T-helper 1 cell treated with Interleukin-12 subunit alpha and Interleukin-12 subunit beta and Interleukin-4 antibody, amounts not matched to agents 30 μg/mL and 1 μg/mL, for 36 hours (primary cell): ENCODE data around the gene ASIP.
"Not testable (repeated sequence)": the region's sequence is repeated elsewhere in the genome, so short reads cannot be mapped to it uniquely, and the experiment has no call there.

ENCODE experiments used
- H3K27ac Mint-ChIP-seq: one replicate; pipeline ENCODE4 v1.8.0; 2021; ENCODE audit warnings: mild to moderate bottlenecking, mixed read lengths
- H3K27me3 Mint-ChIP-seq: one replicate; pipeline ENCODE4 v1.8.0; 2021; ENCODE audit warnings: low read depth, mixed read lengths
- H3K36me3 Mint-ChIP-seq: one replicate; pipeline ENCODE4 v1.8.0; 2021; ENCODE audit warnings: low read depth, mixed read lengths
- H3K4me1 Mint-ChIP-seq: one replicate; pipeline ENCODE4 v1.8.0; 2021; ENCODE audit warnings: low read depth, mixed read lengths
- H3K4me3 Mint-ChIP-seq: one replicate; pipeline ENCODE4 v1.8.0; 2021; ENCODE audit warnings: mild to moderate bottlenecking, moderate library complexity, mixed read lengths
- H3K9me3 Mint-ChIP-seq: one replicate; pipeline ENCODE4 v1.8.0; 2021; ENCODE audit warnings: mixed read lengths

Gene ASIP

DNA sequence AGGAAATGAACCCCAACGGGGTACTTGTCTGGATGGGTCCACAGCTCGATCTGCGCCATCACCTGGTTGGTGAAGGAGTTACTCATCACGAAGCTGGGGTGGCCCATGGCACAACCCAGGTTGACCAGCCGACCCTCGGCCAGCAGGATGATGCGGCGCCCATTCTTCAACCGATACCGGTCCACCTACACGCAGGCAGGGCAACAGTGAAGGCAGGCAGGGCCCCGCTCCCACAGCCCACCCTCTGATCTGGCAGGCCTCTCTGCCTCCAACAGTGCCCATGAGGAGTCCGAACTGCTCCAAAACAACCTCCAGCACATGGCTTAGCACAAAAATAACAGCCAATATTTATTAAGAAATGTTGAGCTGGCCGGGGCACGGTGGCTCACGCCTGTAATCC, 44.2 kb downstream of the ASIP start:
- no peaks in the 10 kb centered on the region for H3K9me3 Mint-ChIP-seq
- H3K4me1 Mint-ChIP-seq: no peaks in the 10 kb centered on the region
- H3K27ac Mint-ChIP-seq: no peak overlapping the region
- no peak overlapping the region for H3K4me3 Mint-ChIP-seq
- peaks cover 18% of the 10 kb centered on the region for H3K36me3 Mint-ChIP-seq
- no peaks in the 10 kb centered on the region for H3K27me3 Mint-ChIP-seq

DNA sequence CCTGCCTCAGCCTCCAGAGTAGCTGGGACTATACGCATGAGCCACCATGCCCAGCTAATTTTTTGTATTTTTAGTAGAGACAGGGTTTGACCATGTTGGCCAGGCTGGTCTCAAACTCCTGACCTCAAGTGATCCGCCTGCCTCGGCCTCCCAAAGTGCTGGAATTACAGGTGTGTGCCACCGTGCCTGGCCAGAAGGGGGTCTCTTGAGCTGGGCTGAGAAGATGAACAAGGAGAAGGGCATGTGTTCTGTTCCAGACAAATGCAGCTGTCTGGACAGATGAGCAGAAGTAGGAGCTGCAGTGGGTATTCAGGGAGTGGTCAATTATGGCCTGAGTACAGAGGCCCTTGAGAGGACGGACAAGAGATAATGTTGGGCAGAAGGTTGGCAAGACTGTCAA, 46.3 kb downstream of the ASIP start:
- not testable (repeated sequence) for H3K9me3 Mint-ChIP-seq, H3K27me3 Mint-ChIP-seq, H3K4me3 Mint-ChIP-seq, H3K27ac Mint-ChIP-seq, H3K4me1 Mint-ChIP-seq
- H3K36me3 Mint-ChIP-seq: peaks cover 25% of the 10 kb centered on the region

DNA sequence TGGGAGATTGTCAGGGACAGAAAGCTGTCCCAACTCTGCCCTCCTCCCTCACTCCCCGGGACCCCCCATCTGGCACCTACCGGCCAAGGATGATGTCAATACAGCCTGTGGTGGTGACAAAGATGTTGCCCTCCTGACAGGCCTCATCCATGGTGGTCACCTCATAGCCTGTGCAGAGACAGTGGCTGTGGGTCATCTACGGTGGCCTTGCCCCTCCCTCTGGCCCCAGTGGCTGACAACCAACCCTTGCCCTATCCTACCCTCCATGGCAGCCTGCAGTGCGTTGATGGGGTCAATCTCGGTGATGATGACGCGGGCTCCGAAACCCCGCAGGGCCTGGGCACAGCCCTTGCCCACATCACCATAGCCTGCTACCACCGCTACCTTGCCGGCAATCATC, 49.2 kb downstream of the ASIP start:
- Mint-ChIP-seq H3K27ac (no peak overlapping the region), H3K27me3 (no peaks in the 10 kb centered on the region), H3K36me3 (peaks cover 21% of the 10 kb centered on the region), H3K4me3 (no peak overlapping the region), H3K9me3 (no peaks in the 10 kb centered on the region), H3K4me1 (no peaks in the 10 kb centered on the region)

DNA sequence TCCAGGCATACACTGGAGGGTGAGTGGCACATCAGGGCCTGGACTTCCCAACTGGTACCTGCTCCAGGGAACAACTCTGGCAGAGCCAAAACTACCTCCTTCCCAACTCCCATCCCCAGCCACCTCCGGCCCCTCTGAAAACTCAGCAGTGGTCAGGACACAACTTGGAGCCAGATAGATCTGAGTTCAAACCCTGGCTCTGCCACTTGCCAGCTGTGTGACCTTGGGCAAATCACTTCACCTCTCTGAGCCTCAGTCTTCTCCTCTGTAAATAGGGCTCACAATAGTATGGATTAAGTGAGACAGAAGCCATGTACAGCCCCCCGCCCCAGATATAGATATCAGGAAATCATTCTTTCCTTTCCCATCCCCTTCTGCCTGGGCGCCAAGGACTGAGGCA, 51.3 kb downstream of the ASIP start:
- H3K27ac Mint-ChIP-seq: peak overlapping the region; percentile 15
- H3K9me3 Mint-ChIP-seq: no peaks in the 10 kb centered on the region
- no peaks in the 10 kb centered on the region for H3K4me1 Mint-ChIP-seq
- H3K4me3 Mint-ChIP-seq: no peak overlapping the region
- peaks cover 21% of the 10 kb centered on the region for H3K36me3 Mint-ChIP-seq
- no peaks in the 10 kb centered on the region for H3K27me3 Mint-ChIP-seq

DNA sequence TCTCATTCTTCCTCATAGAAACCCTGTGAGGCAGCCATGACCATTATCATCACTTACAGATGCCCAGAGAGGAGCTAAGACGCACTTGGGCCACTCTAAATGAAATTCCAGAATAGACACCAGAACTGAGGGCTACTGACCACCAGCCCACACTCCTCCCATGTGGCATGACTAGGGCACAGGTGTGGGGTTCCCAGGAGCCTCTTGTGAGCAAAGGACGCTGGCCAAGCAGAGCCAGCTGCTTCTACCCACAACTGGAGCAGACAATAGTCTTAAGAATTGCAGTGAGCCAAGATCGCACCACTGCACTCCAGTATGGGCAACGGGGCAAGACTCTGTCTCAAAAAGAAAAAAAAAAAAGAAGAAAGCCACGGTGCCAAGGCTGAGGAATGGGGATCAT, 51.9 kb downstream of the ASIP start:
- Mint-ChIP-seq H3K4me1 (no peaks in the 10 kb centered on the region), H3K36me3 (peaks cover 20% of the 10 kb centered on the region), H3K27ac (no peak overlapping the region), H3K27me3 (no peaks in the 10 kb centered on the region), H3K4me3 (no peak overlapping the region), H3K9me3 (no peaks in the 10 kb centered on the region)

DNA sequence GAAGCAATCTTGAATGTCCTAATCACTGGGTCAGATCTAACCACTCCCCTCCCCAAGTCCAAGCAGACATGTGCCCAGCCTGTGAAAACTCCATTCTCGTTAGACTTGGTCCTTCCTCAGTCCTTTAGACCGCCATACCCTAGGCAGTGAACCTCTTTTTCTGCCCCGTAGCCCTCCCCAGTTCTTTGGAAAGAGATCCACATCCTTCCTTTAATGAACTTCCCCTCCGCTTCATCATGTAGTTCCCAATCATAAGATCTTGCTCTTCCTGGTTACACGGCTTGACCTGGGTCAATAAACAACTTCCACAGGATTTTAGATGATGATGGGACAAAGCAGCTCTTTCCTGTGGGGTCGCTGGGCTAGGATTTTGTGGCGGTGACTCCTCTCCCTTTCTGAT, 52.4 kb downstream of the ASIP start:
- Mint-ChIP-seq H3K4me3 (no peak overlapping the region), H3K27me3 (no peaks in the 10 kb centered on the region), H3K27ac (no peak overlapping the region), H3K36me3 (peaks cover 20% of the 10 kb centered on the region), H3K4me1 (no peaks in the 10 kb centered on the region), H3K9me3 (no peaks in the 10 kb centered on the region)

DNA sequence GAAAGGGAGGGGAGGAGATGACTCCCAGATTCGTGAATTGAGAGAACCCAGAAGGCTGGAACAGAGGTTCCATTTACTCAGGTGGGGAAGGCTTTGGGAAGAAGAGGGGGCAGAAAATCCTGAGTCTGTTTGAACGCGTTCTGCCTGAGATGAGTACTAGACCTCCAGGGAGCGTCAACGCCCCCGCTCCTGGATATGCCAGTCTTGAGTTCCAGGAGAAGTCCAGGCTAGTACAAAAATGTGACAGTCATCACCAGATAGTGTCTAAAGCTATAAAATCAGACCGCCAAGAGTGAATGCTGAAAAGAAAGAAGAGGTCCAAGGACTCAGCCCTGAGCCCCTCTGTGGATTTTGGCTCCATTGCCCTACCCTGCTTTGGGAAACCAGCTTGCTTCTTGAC, 53.3 kb downstream of the ASIP start:
- no peaks in the 10 kb centered on the region for H3K4me1 Mint-ChIP-seq
- H3K27me3 Mint-ChIP-seq: no peaks in the 10 kb centered on the region
- no peak overlapping the region for H3K27ac Mint-ChIP-seq
- H3K4me3 Mint-ChIP-seq: no peak overlapping the region
- H3K36me3 Mint-ChIP-seq: peaks cover 20% of the 10 kb centered on the region
- H3K9me3 Mint-ChIP-seq: no peaks in the 10 kb centered on the region

DNA sequence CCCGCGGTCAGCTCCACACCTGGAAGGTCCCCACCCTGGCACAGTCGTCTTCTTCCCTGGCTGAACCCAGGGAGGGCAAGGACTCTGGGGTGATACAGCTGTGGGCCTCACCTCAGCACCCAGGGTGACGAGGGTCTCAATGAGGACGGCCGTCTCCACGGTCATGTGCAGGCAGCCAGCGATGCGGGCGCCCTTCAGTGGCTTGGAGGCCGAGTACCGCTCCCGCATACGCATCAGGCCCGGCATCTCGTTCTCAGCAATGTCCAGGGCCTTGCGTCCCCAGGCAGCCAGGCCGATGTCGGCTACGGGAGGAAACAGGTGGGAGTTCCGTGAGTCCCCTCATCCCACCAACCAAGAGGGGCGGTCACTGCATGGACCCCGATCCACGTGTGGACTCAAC, 54.1 kb downstream of the ASIP start:
- Mint-ChIP-seq H3K4me1 (no peaks in the 10 kb centered on the region), H3K9me3 (no peaks in the 10 kb centered on the region), H3K27me3 (no peaks in the 10 kb centered on the region), H3K27ac (no peak overlapping the region), H3K4me3 (no peak overlapping the region), H3K36me3 (peaks cover 14% of the 10 kb centered on the region)

DNA sequence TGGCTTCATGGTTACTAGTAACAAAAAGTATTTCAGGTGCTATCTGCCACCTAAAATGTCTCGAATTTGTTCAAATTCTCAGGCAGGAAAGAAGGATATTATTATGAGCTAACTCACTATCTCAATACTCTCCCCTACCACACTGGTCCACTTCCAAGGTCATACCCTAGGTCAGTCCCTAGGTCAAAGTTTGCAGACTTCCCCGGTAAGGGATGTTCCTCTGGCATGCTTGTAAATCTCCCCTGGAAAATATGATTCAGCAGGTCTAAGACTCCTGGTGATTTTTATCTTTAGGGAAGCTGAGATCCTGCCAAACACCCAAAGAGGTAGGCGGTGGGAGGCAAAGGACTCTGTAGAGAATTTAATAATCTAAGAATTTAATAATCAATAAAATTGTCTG, 55.2 kb downstream of the ASIP start:
- H3K4me3 Mint-ChIP-seq: no peak overlapping the region
- H3K9me3 Mint-ChIP-seq: no peaks in the 10 kb centered on the region
- peaks cover 6% of the 10 kb centered on the region for H3K4me1 Mint-ChIP-seq
- H3K27me3 Mint-ChIP-seq: no peaks in the 10 kb centered on the region
- H3K27ac Mint-ChIP-seq: no peak overlapping the region
- H3K36me3 Mint-ChIP-seq: peaks cover 6% of the 10 kb centered on the region

DNA sequence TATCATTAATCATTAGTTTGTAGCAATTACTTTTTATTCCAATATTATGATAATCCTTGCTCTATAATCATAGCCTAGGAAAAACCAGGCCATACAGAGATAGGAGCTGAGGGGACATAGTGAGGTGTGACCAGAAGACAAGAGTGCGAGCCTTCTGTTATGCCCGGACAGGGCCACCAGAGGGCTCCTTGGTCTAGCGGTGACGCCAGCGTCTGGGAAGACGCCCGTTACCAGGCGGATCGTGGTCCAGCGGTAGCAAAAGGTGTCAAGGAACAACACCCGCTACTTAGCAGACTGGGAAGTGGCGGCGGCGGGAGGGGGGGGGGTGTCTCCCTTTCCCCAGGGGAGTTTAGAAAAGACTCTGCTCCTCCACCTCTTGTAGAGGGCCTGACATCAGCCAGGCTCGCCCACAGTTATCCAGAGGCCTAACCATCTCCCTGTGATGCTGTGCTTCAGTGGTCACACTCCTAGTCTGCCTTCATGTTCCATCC, 57.1 kb downstream of the ASIP start:
- H3K9me3 Mint-ChIP-seq, H3K27ac Mint-ChIP-seq, H3K4me3 Mint-ChIP-seq, H3K27me3 Mint-ChIP-seq, H3K36me3 Mint-ChIP-seq: not testable (repeated sequence)
- peaks cover 15% of the 10 kb centered on the region for H3K4me1 Mint-ChIP-seq

DNA sequence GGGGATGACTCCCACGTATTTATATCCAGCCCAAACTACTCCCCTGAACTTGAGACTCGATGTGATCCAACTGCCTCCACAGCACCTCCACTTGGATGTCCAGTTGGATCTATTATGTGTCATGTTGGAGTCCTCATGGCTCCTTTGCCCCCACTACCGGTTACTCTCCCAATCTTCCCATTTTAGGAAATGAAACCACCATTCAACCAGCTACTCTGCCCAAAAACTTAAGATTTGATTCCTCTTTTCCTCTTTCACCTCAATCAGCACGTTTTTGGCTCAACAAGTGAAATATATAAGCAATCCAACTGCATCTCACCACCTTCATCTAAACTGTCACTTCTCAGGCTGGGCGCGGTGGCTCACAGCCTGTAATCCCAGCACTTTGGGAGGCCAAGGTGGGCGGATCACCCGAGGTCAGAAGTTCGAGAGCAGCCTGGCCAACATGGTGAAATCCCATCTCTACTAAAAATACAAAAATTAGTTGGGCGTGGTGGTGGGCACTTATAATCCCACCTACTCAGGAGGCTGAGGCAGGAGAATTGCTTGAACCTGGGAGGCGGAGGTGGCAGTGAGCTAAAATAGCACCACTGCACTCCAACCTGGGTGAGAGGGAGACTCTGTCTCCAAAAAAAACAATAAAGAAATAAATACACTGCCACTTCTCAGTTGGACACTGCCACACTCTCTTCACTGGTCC, 58.5 kb downstream of the ASIP start:
- Mint-ChIP-seq H3K36me3 (no peaks in the 10 kb centered on the region), H3K27me3 (no peaks in the 10 kb centered on the region), H3K4me3 (no peak overlapping the region), H3K27ac (no peak overlapping the region), H3K9me3 (no peaks in the 10 kb centered on the region), H3K4me1 (peaks cover 19% of the 10 kb centered on the region)

DNA sequence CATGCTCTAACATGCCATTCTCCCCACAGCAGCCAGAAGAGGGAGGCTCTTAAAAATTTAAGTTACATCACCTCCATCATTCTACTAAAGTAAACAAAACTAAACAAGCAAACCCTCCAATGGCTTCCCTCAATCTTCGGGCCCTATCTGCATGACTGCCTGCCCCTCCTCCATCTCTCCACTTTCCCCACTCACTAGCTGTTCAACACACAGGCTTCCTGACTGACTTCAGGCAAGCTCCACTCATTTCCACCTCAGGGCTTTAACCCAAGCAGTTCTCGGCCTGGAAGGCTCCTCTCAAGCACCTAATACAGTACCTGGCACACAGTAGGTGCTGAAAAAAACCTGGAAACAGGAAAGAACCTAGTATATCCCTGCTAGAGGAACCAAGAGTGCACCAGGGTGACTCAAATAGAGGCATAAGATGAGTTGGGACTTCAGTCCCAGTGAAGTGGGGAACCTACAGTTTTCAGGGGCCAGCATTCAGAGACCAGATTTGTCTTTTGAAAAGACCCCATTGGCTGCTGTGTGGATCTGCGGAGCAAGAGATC, 59.1 kb downstream of the ASIP start:
- H3K36me3 Mint-ChIP-seq: no peaks in the 10 kb centered on the region
- H3K9me3 Mint-ChIP-seq: no peaks in the 10 kb centered on the region
- no peak overlapping the region for H3K4me3 Mint-ChIP-seq
- H3K27me3 Mint-ChIP-seq: no peaks in the 10 kb centered on the region
- no peak overlapping the region for H3K27ac Mint-ChIP-seq
- peaks cover 19% of the 10 kb centered on the region for H3K4me1 Mint-ChIP-seq

DNA sequence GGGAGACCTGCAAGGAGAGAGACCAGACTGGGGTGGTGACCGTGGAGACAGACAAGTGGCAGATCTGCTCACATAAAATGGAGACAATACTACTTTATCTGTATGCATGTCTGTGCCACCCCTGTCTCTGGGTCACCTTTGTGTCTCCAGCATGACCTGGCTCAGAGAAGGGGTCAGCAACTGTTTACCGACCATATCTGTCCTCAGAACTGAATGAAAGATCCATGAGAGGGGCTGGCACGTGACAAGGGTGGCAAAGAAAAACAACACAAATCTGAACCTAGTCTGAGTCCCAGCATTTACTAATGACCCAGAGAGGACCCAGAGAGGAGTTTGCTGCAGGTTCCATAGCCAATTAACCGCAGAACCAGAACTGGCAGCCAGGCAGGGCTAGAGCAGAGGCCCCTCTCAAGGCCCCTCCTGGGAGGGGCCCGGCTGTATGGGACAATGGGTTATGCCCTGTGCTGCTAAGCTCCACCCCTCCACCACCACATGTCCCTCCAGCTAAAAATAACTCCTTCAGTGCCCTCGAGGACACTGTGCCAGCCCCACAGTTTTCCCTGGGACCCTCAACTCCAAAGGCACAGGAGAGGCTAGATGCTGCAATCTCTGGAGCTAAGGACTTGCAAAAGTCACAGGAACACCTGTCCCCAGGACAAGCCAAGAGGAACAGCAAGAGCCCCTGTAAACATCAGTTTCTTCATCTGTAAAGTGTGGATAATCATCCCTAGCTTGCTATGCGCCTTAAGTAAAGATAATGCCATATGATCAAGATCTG, 59.8 kb downstream of the ASIP start:
- no peaks in the 10 kb centered on the region for H3K36me3 Mint-ChIP-seq
- no peaks in the 10 kb centered on the region for H3K9me3 Mint-ChIP-seq
- no peaks in the 10 kb centered on the region for H3K27me3 Mint-ChIP-seq
- H3K27ac Mint-ChIP-seq: peak overlapping the region; percentile 35
- H3K4me1 Mint-ChIP-seq: peaks cover 19% of the 10 kb centered on the region
- peak overlapping the region; percentile 86 for H3K4me3 Mint-ChIP-seq

DNA sequence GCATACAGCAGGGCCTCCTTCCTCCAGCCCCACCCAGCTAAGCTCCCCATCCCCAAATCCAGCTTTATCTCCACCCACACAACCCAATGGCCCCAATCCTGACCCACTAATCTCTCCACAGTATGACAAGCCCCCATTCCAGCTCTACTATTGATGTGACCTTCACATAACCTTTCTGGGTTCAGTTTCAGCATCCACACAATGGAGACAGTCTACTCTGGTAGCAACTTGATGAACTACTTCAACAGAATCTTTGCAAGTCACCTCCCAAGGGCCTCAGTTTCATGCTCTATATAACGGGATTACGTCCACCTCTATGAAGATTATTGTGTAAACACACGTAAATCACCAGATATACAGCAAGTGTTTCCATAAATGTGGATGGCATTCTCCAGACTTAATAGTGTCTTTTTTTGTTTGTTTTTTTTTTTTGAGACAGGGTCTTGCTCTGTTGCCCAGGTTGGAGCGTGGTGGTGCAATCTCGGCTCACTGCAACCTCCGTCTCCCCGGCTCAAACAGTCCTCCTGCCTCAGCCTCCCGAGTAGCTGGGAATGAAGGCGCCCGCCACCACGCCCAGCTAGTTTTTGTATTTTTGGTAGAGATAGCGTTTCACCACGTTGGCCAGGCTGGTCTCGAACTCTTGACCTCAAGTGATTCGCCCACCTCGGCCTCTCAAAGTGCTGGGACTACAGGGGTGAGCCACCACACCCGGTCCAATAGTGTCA, 60.5 kb downstream of the ASIP start:
- peak overlapping the region; percentile 85 for H3K27ac Mint-ChIP-seq

More for the DNA sequence above, 60.5 kb downstream of the ASIP start:
- Mint-ChIP-seq H3K9me3 (no peaks in the 10 kb centered on the region), H3K4me3 (peak overlapping the region; percentile 86), H3K36me3 (no peaks in the 10 kb centered on the region), H3K27me3 (no peaks in the 10 kb centered on the region), H3K4me1 (peaks cover 19% of the 10 kb centered on the region)
